IMR-90 (cell line): ENCODE data around the gene PPM1L. TPM values are rescaled to one million over a fixed set of nuclear protein-coding genes. Genes with fewer than 3 reads are reported as not detected.

ENCODE experiments used
- ATAC-seq: fragments of 200-7000 bp; cut with Tn5 transposase; 2 replicates; pipeline ENCODE4 v1.9.1; 2020; ENCODE audit warnings: low read depth, mild to moderate bottlenecking, moderate library complexity
- BruUV-seq: library from RNA; stranded (reverse); fragments of 400-500 nt; replicated peaks from 2 replicates; lab custom pipeline; 2021; lab: Mats Ljungman, UMichigan
- CTCF ChIA-PET: fragments of 300-600 bp; formaldehyde crosslinking; extraction: SDS; loops from one replicate; lab custom pipeline; 2021; ENCODE audit warnings: antibody characterized with exemption; lab: Yijun Ruan, JAX
- POLR2A ChIA-PET: fragments of 300-600 bp; sonication (Branson Sonifier 250); formaldehyde crosslinking; loops from one replicate; lab custom pipeline; 2022; ENCODE audit warnings: antibody characterized with exemption; ENCODE audit not compliant: unreplicated experiment; lab: Charles Lee
- DNase-seq: peaks from one replicate; pipeline ENCODE4 v3.0.0; 2013
- H2AFZ ChIP-seq: replicated peaks from 2 replicates; pipeline ENCODE3; 2013; ENCODE audit warnings: low read length, mild to moderate bottlenecking; ENCODE audit not compliant: poor library complexity
- H2AK5ac ChIP-seq: 2 replicates; pipeline ENCODE4 v1.6.1; 2013; ENCODE audit warnings: low read depth, low read length, inconsistent platforms
- H2AK9ac ChIP-seq: replicated peaks from 2 replicates; pipeline ENCODE3; 2013; ENCODE audit warnings: mild to moderate bottlenecking, low read depth, low read length, moderate library complexity; ENCODE audit not compliant: poor library complexity
- H2BK120ac ChIP-seq: 2 replicates; pipeline ENCODE4 v1.6.1; 2013; ENCODE audit warnings: low read depth, low read length, inconsistent platforms
- H2BK15ac ChIP-seq: 3 replicates; pipeline ENCODE4 v1.6.1; 2013; ENCODE audit warnings: low read depth, low read length, inconsistent platforms
- H2BK20ac ChIP-seq: 2 replicates; pipeline ENCODE4 v1.6.1; 2013; ENCODE audit warnings: low read depth, mild to moderate bottlenecking, inconsistent platforms, low read length, moderate library complexity
- H2BK5ac ChIP-seq: 2 replicates; pipeline ENCODE4 v1.6.1; 2013; ENCODE audit warnings: mild to moderate bottlenecking, low read depth, low read length, inconsistent platforms; ENCODE audit not compliant: poor library complexity, severe bottlenecking
- H3K14ac ChIP-seq: replicated peaks from 2 replicates; pipeline ENCODE4 v1.6.1; 2013; ENCODE audit warnings: low read depth, low read length, inconsistent platforms
- H3K18ac ChIP-seq: 2 replicates; pipeline ENCODE4 v1.6.1; 2013; ENCODE audit warnings: low read depth, low read length, control low read depth
- H3K23ac ChIP-seq: 2 replicates; pipeline ENCODE4 v1.6.1; 2013; ENCODE audit warnings: low read depth, low read length, inconsistent platforms
- H3K27ac ChIP-seq: 2 replicates; pipeline ENCODE4 v1.5.1; 2013; ENCODE audit warnings: mild to moderate bottlenecking, control low read depth, low read length; ENCODE audit not compliant: insufficient read depth
- H3K27me3 ChIP-seq: 2 replicates; pipeline ENCODE4 v1.6.1; 2013; ENCODE audit warnings: low read length; ENCODE audit not compliant: control insufficient read depth, insufficient read depth
- H3K36me3 ChIP-seq: 2 replicates; pipeline ENCODE4 v1.6.1; 2013; ENCODE audit warnings: low read length, mixed read lengths; ENCODE audit not compliant: control insufficient read depth, insufficient read depth
- H3K4ac ChIP-seq: 2 replicates; pipeline ENCODE4 v1.6.1; 2013; ENCODE audit warnings: low read depth, low read length, inconsistent platforms
- H3K4me1 ChIP-seq: 2 replicates; pipeline ENCODE4 v1.6.1; 2013; ENCODE audit warnings: low read length, mixed read lengths; ENCODE audit not compliant: control insufficient read depth, insufficient read depth
- H3K4me2 ChIP-seq: 2 replicates; pipeline ENCODE4 v1.6.1; 2013; ENCODE audit warnings: low read depth, mild to moderate bottlenecking, control low read depth, low read length, moderate library complexity
- H3K4me3 ChIP-seq: 2 replicates; pipeline ENCODE4 v1.5.1; 2013; ENCODE audit warnings: low read depth, mild to moderate bottlenecking, control low read depth, low read length, moderate library complexity; ENCODE audit not compliant: insufficient read depth
- H3K56ac ChIP-seq: 2 replicates; pipeline ENCODE4 v1.6.1; 2013; ENCODE audit warnings: low read length, inconsistent platforms; ENCODE audit not compliant: insufficient read depth; ENCODE audit errors: extremely low read depth
- H3K79me1 ChIP-seq, 2 experiments: 2 replicates each; pipeline ENCODE4 v1.6.1; 2013; ENCODE audit warnings: low read length in 2 of 2, inconsistent platforms in 1 of 2, low read depth in 1 of 2
- H3K9ac ChIP-seq: 2 replicates; pipeline ENCODE4 v1.6.1; 2013; ENCODE audit warnings: low read depth, low read length, control low read depth
- H3K9me1 ChIP-seq: 2 replicates; pipeline ENCODE4 v1.6.1; 2013; ENCODE audit warnings: low read length, inconsistent platforms; ENCODE audit not compliant: insufficient read depth
- H3K9me3 ChIP-seq: 2 replicates; pipeline ENCODE4 v1.6.1; 2013; ENCODE audit warnings: low read length; ENCODE audit not compliant: control insufficient read depth, insufficient read depth
- H4K20me1 ChIP-seq: 2 replicates; pipeline ENCODE4 v1.6.1; 2013; ENCODE audit warnings: low read length, inconsistent platforms; ENCODE audit not compliant: insufficient read depth
- H4K5ac ChIP-seq: 2 replicates; pipeline ENCODE4 v1.6.1; 2013; ENCODE audit warnings: mild to moderate bottlenecking, low read depth, low read length, control low read depth
- H4K8ac ChIP-seq, 2 experiments: 2 replicates each; pipeline ENCODE4 v1.6.1; 2013; ENCODE audit warnings: low read depth in 2 of 2, low read length in 2 of 2, control low read depth in 1 of 2, inconsistent platforms in 1 of 2
- H4K91ac ChIP-seq: 2 replicates; pipeline ENCODE4 v1.6.1; 2013; ENCODE audit warnings: low read depth, low read length, inconsistent platforms; ENCODE audit not compliant: insufficient read depth
- BHLHE40 ChIP-seq: fragments of 150-350 bp; IDR thresholded peaks from 2 replicates; pipeline ENCODE4 v1.6.1; 2016; ENCODE audit warnings: mild to moderate bottlenecking, low read depth, low read length
- CEBPB ChIP-seq: IDR thresholded peaks from 2 replicates; pipeline ENCODE4 v1.6.1; 2012; ENCODE audit warnings: low read depth, low read length, improper control_type of control experiment
- CHD1 ChIP-seq: IDR thresholded peaks from 2 replicates; pipeline ENCODE4 v1.6.1; 2012; ENCODE audit warnings: low read depth, low read length, improper control_type of control experiment
- CTCF ChIP-seq: conservative IDR thresholded peaks from 2 replicates; pipeline ENCODE4 v1.5.1; 2012; ENCODE audit warnings: mild to moderate bottlenecking, low read depth, low read length, improper control_type of control experiment
- ELK1 ChIP-seq: fragments of 150-350 bp; IDR thresholded peaks from 2 replicates; pipeline ENCODE4 v1.6.1; 2016; ENCODE audit warnings: low read depth, mild to moderate bottlenecking, low read length, moderate library complexity, borderline replicate concordance
- FOS ChIP-seq: fragments of 150-350 bp; IDR thresholded peaks from 2 replicates; pipeline ENCODE4 v1.6.1; 2016; ENCODE audit warnings: low read depth, low read length
- MAFK ChIP-seq: IDR thresholded peaks from 2 replicates; pipeline ENCODE4 v1.6.1; 2012; ENCODE audit warnings: low read depth, low read length, improper control_type of control experiment
- MAZ ChIP-seq: IDR thresholded peaks from 2 replicates; pipeline ENCODE4 v1.6.1; 2012; ENCODE audit warnings: low read depth, mild to moderate bottlenecking, low read length, improper control_type of control experiment, moderate library complexity, borderline replicate concordance
- MXI1 ChIP-seq: IDR thresholded peaks from 2 replicates; pipeline ENCODE4 v1.6.1; 2012; ENCODE audit warnings: low read depth, mild to moderate bottlenecking, low read length, moderate library complexity, borderline replicate concordance
- NFE2L2 ChIP-seq: fragments of 150-350 bp; IDR thresholded peaks from 2 replicates; pipeline ENCODE4 v1.6.1; 2016; ENCODE audit warnings: low read depth, mild to moderate bottlenecking, low read length
- POLR2A ChIP-seq: IDR thresholded peaks from 2 replicates; pipeline ENCODE4 v1.6.1; 2012; ENCODE audit warnings: mild to moderate bottlenecking, low read depth, low read length
- RAD21 ChIP-seq: IDR thresholded peaks from 2 replicates; pipeline ENCODE4 v1.6.1; 2012; ENCODE audit warnings: low read length, improper control_type of control experiment
- RCOR1 ChIP-seq: IDR thresholded peaks from 2 replicates; pipeline ENCODE4 v1.6.1; 2012; ENCODE audit warnings: mild to moderate bottlenecking, low read length, improper control_type of control experiment; ENCODE audit not compliant: insufficient replicate concordance
- RFX5 ChIP-seq: IDR thresholded peaks from 2 replicates; pipeline ENCODE4 v1.8.0; 2012; ENCODE audit warnings: low read depth, mild to moderate bottlenecking, low read length, moderate library complexity
- SMC3 ChIP-seq: fragments of 150-350 bp; IDR thresholded peaks from 2 replicates; pipeline ENCODE4 v1.6.1; 2016; ENCODE audit warnings: low read depth, mild to moderate bottlenecking, antibody characterized with exemption, low read length, moderate library complexity
- USF2 ChIP-seq: fragments of 150-350 bp; IDR thresholded peaks from 2 replicates; pipeline ENCODE4 v1.6.1; 2017; ENCODE audit warnings: mild to moderate bottlenecking, antibody characterized with exemption, low read length, low read depth
- WGBS, 2 experiments: methylation state at CpG; one replicate each; pipeline versions ENCODE4 v1.1.5 to v1.1.7; 2013; ENCODE audit warnings: missing lambda C conversion rate in 2 of 2; ENCODE audit not compliant: insufficient read length in 1 of 2; ENCODE audit errors: extremely low coverage in 2 of 2; 5-methylcytosine and 5-hydroxymethylcytosine counted together
- dilution Hi-C: fragments of 300-500 bp; cut with HindIII; formaldehyde crosslinking; loops from one replicate; pipeline ENCODE4 v1.14.3; 2018; ENCODE audit warnings: low sequenced_read_pairs; ENCODE audit not compliant: unreplicated experiment
- in situ Hi-C: fragments of 300-500 bp; cut with MboI; formaldehyde crosslinking; loops from 3 replicates; pipeline ENCODE4 v1.14.3; 2019; ENCODE audit warnings: low sequenced_read_pairs, inconsistent platforms, mixed read lengths
- intact Hi-C: fragments of 100-400 bp; cut with micrococcal nuclease; formaldehyde crosslinking; loops from 2 replicates; pipeline ENCODE4 v1.10.0; 2022
- polyA plus RNA-seq, 3 experiments: library from polyadenylated mRNA; depleted of rRNA; stranded (reverse); fragments of >200 nt; gene quantifications; 2 replicates each; pipeline ENCODE4 v1.2.3, GENCODE V29; 2012; ENCODE audit warnings: low replicate concordance in 1 of 3
- total RNA-seq: library from RNA; depleted of rRNA; stranded (reverse); fragments of >200 nt; gene quantifications from 2 replicates; pipeline ENCODE4 v1.2.3, GENCODE V29; 2012

The PPM1L gene
- total and polyA plus RNA-seq, 2 of the 4 experiments (the other 2 are of a cell fraction), result 0.14 to 0.18 TPM

- CTCF ChIA-PET, result no interaction called here
- intact Hi-C loops (loop anchor here (10.0 kb wide), 1 partner anchor 269 kb away; no protein-coding TSS in a partner anchor), in situ Hi-C loops (loop anchor here (25.0 kb wide), 1 partner anchor 467 kb away; no protein-coding TSS in a partner anchor), dilution Hi-C loops (no loop called here)
- BruUV-seq, result no TSS peak
- no peak overlapping the region for H3K4me2 ChIP-seq
- no peak overlapping the region for H3K14ac ChIP-seq
- DNase-seq, result no peak
- no peak overlapping the region for H2AK5ac ChIP-seq
- H2BK5ac ChIP-seq, result no peak overlapping the region
- 20% methylated on average over 1 of the region's 2 CpGs; no CpG with 5 or more reads in 1 of the 2 experiments for WGBS, 2 experiments
- no peaks in the 10 kb centered on the region for H3K79me1 ChIP-seq
- H2AFZ ChIP-seq, result no peak overlapping the region
- no peak overlapping the region for H2BK15ac ChIP-seq
- no peak overlapping the region for H3K9ac ChIP-seq
- no peaks in the 10 kb centered on the region for H3K36me3 ChIP-seq
- H3K56ac ChIP-seq, result no peak overlapping the region
- H4K20me1 ChIP-seq, result no peaks in the 10 kb centered on the region
- H4K91ac ChIP-seq, result no peak overlapping the region
- H2BK120ac ChIP-seq, result no peak overlapping the region
- H3K27ac ChIP-seq, result no peak overlapping the region
- H3K23ac ChIP-seq, result no peak overlapping the region
- H2AK9ac ChIP-seq, result no peak overlapping the region
- H3K4me3 ChIP-seq, result no peak overlapping the region
- no peak overlapping the region for H3K4ac ChIP-seq
- H4K8ac ChIP-seq, result no peak overlapping the region
- POLR2A ChIA-PET, result no interaction called here
- H4K5ac ChIP-seq, result no peak overlapping the region
- no peak overlapping the region for H2BK20ac ChIP-seq
- H3K9me3 ChIP-seq, result no peaks in the 10 kb centered on the region
- no peaks in the 10 kb centered on the region for H3K27me3 ChIP-seq
- no peaks in the 10 kb centered on the region for H3K4me1 ChIP-seq
- no peak for ATAC-seq
- no peaks in the 10 kb centered on the region for H3K9me1 ChIP-seq
- TF ChIP-seq CEBPB (no peak), POLR2A (no peak), MXI1 (no peak), NFE2L2 (no peak), USF2 (no peak), CHD1 (no peak), FOS (no peak), SMC3 (no peak), RCOR1 (no peak), RFX5 (no peak), MAFK (no peak), BHLHE40 (no peak), CTCF (no peak), RAD21 (no peak), ELK1 (no peak), MAZ (no peak)
- no peak overlapping the region for H3K18ac ChIP-seq
Observed at GRCh38 chr3:160945336-160945735, 189.3 kb downstream of the PPM1L start.
